Activated naive CD4-positive, alpha-beta T cell treated with Interleukin-2 at 50 U/mL for 16 hours (primary cell): ENCODE results near the gene HOXC6.
"Not testable (repeated sequence)": the region's sequence is repeated elsewhere in the genome, so short reads cannot be mapped to it uniquely, and the experiment has no call there.

Source experiments
- DNase-seq: peaks from one replicate; pipeline ENCODE4 v3.0.0-alpha.2; 2020

The HOXC6 gene

DNA sequence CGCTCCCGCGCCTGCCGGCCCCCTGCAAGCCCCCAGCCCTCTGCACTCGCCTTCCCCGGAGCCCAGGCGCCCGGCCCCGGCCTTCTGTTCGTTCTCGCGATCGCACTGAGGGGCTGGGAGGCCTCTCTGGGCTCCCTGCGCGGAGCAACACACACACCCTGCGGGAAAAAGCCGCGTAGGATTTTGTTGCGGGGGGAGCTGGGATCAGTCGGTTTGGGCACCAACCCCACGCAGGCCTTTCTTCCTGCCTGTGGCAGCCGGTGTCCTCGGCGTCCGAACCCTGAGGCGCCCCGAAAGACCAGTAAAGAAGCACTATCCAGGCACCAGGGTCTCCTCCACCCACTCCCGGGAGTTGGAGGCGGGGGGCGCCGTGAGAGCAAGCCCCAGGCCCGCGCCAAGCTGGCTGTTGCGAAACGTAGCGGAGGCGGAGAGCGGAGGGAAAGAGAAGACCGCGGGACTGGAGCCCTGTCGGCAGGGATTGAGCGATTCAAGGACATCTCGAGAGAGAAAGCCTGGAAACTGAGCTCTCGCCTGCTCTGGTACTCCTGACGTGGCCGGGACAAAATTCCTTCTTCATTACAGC, 2.7 kb downstream of the HOXC6 start:
- DNase-seq = no peak

DNA sequence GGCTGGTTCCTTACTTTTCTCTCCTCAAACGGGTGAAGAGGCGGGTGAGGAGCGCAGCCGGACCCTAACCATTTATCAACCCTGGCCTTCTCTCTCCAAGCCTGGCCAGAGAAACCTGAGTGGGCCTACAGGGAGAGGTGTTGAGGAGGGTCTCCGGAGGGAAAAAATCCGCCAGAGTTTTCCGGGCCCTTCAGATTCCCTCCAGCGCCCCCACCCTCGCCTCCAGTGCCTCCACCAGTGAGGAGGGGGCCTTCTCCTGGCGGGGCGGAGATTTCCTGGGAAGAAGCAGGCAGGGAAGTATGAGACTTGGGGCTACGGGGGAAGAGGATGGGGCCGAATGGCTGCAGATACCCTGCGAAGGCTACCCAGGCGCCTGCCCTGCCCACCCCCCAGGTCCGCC, 3.2 kb downstream of the HOXC6 start:
- no peak for DNase-seq

DNA sequence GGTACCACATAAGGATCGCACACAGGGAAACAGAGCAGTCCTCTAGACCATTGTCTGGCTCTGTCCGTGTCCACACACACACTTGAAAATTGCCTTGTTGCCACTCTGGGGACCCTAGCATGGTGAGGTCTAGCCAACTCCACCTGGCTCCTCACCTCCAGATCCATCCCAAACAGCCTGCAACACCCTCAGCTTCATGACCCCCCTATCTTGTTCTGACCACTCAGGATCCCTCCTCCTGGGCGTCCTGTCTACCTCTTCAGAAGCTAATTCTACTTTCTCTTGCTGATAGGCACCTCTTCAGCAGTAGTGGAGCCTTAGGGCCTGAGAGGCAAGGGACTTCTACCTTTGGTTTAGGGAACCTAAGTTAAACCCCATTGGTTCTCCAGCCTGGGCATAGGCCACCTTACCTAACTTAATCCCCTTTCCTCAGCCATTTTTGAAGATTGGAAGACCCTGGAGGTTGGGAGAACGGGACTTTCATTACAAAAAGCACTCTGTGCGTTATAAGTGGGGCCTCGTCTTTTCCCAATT, 3.9 kb downstream of the HOXC6 start:
- no peak for DNase-seq

DNA sequence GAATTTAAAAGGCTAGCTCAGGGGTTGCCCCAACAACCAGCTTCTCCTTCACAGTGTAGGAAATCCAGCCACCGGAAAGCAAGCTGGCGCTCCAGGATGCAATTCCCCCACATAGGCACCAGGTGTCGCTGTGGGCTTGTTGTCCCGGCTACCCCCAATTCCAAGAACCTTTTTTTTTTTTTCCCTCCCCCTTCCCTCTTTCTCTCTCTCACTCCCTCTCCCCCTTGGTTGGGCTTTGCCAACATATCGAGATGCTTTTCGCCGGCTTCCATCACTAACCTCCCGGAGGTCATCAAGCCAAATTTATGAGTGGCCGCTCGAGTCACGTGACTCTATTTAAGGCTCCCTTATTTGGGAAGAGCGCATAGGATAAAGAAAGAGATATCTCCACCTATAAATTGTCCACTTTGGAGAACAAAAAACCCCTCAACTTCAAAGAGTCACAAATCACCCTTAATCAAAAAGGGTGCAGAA, 4.4 kb downstream of the HOXC6 start, which contains the start of gene HOXC5:
Gene HOXC5, plus strand, starts transcription at position 424 of the 474 bp plus-strand sequence. CDS start 73 bp downstream, outside the sequence.
- DNase-seq = peak; percentile 51

DNA sequence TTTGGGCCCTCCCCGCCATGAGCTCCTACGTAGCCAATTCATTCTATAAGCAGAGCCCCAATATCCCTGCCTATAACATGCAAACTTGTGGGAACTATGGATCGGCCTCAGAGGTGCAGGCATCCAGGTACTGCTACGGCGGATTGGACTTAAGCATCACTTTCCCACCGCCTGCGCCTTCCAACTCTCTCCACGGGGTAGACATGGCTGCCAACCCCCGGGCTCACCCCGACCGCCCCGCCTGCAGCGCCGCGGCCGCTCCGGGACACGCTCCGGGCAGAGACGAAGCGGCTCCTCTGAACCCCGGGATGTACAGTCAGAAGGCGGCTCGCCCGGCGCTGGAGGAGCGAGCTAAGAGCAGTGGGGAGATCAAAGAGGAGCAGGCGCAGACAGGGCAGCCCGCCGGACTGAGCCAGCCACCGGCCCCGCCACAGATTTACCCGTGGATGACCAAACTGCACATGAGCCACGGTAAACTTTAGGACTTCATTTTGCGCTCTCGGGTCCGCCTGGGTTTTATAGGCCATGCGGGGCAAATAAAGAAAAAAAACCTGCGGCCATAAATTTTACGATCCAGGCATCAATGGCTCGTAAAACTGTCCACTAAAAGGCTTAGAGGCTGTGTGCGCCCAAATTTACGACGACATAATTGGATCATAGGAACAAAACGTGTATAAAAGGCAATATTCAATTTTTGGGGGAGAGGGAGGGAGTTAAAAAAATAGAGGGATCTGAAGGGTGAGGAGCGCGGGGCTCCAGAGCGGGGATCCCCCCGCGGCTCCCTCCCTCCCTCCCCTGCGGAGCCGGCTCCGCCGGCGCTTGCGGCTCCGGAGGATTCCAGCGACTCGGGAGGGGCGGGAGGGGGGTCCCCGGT, 5.1 kb downstream of the HOXC6 start:
- no peak for DNase-seq

DNA sequence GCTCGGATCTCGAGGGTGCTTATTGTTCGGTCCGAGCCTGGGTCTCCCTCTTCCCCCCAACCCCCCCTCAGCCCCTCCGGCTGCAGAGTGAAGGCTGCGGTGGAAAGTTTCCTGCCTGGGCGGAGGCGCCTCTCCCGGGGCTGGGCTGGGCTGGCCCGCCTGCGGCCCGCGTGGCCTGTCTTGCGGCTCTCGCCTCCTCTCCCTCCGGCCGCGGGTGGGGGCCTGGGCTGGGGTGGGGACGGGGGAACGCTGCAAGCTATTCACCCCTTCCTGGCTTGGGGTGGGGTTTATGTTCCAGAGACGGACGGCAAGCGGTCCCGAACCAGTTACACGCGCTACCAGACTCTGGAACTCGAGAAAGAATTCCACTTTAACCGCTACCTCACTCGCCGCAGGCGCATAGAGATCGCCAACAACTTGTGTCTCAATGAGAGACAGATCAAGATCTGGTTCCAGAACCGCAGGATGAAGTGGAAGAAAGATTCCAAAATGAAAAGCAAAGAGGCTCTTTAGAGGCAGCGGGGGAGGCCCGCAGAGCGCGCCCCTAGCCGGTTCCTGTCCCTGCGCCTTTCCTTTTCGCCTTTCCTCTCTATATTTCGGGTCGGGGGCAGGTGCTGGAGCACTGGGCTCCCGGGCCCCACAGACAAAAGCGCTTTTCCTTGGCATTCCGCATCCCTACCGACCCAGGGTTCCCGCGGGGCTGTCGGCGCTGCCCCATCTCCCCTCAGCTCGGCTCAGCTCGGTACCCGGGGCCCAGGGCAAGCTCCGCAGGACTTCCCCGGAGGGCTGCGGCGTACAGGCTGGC, 5.9 kb downstream of the HOXC6 start:
- DNase-seq = no peak

DNA sequence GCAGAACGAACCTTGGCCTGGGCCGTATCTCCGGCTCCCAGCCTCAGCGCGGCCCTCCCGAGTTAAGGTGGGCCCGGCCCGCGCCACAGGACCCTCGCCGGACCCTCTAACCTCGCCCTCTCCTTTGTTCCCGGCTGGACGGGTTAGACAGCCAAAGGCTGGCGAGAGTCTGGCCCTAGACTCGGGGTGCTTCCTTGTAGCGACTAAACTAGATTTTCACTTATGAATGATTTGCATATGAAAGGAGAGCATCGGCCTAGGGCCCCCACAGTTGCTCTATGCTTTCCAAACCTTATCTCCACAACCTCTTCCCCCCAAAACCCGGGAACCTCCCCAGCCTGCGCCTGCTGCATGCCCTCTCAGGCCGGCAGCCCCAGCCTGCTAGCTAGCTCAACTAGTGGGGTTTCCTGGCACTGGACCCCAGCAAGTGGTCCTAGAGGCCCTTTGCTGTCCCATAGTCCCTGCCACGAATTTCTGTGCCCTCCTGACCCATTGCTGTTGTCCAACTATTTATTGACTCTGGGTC, 6.6 kb downstream of the HOXC6 start:
- no peak for DNase-seq

DNA sequence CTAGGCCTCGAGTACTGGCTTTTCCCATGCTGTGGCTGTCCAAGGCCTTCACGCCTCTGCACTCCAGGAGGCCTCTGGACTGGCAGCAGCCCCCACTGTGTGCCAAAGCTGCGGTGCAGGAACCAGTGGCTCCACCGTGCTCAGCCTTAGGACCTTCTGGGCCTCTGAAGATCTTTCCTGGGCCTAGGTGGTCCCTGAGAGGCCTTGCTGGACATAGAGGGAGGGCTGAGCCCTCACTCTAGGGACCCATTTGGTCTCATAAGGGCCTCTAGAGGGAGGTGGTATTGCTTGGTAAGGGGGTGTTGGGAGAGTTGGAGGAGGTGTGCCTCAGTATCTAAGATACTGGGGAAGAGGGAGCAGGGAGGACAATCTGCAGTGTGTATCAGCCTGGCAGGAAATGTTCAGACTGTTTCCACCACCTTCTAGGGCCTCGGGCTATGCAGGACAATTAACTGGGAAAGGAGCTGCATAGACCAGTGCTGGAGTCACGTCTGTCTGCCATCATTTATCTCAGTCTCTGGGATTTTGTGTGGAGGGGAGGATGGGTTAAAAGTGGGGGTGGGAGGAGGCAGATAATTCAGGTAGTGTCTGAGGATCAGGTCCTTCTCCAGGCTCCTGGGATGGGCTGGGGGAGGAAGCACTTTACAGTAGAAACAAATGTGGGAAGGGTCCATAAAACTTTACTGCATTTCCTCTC, 7.5 kb downstream of the HOXC6 start:
- no peak for DNase-seq

DNA sequence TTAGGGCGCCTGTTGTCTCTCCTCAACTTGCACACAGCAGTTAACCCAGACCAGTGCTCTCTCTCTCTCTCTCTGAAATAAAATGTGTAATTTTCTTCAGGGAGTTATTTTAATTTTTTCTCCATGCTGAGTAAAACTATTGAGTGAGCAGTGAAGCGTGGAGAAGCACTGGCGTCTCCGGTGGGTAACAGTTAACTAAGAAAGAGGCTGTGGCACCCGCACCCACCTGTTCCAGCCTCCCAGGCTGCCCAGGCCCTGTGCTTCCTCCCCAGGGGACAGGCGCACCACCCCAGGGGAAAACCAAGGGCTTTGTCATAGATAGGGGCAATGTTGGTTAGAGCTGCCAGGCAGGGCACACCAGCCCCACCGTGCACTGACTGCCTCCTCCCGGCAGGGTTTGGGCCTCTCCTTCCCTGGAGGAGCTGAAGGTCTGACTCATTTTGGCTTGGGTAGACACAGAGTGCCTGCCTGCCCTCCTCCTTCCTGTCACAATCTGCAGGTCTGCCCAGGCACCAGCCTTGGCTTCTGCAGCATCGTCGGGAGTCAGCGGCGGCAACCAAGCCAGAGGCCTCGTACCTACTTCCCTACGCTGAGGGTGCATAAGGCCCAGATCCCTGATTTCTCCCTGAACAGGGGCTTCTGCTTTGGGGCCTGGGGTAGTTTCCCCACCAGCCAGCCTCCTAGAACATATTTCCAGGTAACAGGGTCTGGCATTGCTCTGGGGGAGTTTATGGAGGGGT, 8.6 kb downstream of the HOXC6 start:
- DNase-seq = no peak

DNA sequence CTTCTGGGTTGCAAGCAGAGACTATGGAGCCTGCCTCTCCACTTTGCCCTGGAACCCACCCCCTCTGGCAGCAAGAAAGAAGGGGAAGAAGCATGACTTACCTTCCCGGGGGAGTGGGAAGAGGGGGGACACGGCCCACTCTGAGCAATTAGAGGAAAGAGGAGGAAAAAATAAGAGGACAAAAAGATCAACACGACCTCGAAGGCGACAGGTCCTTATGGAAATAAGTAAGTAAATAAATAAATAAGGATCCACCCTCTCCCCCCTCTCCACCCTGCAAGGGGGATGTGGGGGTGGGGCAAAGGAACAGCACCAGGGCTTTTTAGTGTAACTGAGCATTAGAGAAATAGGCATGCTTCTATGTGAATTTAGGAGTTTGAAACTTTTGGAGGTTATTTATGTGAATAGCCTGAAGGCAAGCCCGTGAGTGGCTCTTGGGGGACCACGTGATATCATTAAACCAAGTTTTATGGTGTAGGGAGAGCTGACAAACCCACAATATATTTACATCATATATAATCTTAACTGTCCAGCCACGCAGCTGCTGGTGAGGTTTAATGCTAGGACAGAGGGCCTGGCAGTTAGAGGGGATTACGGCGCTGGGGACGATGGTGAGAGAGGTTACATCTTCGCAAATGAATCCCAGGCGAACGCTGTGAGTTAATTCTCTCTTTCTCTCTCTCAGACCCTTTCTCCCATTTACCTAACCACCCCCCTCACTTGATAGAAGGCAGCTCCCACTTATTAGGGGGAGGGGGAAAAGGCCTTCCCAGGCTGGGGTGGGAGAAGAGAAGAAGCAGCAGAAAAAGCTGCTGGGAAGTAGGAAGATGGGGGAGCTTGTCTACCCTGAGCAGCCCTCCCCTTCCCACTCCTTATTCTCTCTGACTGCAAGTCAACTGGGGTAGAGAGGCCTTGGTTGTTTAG, 9.4 kb downstream of the HOXC6 start:
- DNase-seq = no peak

DNA sequence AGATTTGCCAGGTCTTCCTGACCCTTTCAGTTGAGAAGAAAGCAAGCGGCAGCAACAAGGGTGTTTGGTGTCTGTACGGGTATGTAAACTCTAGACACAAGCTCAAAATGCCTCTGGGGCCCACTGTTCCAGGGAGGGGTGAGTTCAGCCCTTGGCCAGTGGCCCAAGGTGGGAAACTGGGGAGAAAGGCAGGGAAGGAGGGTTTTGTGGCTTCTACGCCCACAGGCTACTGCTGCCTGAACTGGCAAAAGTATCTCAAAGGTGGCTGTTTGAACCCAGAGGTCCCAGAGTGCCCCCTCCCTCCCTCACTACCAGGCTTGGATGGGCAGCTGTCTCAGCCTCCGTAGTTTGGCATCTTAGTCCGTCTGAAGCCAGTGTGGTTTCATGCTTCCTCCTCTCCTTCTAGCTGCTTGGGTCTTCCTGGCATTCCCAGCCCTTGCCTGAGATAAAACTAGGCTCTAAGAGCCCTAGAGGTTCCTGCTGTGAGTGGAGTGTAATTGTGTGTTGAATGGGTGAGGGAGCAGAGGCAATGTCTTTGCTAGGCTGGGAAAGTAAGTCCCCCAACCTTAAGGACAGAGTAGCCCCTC, 10.1 kb downstream of the HOXC6 start:
- DNase-seq = no peak

DNA sequence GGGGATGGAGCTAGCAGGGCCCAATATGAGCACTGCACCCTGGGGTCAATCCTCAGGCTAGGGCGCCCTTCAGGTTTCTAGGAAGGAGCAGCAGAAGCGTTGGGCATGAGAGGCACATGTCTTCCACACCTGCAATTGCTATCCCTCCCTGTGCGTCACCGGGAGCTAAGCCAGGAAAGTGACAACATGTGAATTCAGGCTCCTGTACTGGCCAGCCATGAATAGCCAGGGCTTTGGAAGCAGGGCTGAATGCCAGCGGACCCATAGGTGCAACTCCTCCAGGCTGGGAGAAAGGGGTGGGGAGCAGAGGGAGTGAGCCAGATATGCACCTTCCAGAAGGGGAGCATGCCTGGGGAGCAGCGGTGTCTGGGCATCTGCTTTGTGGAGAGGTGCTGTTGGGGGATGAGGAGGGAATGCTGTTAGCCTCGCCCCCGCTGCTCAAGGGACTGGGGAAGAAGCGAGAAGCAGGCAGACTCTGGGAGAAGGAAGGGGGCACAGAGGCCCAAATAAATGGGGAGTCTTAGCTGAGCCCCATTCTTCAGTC, 10.7 kb downstream of the HOXC6 start:
- DNase-seq = no peak

DNA sequence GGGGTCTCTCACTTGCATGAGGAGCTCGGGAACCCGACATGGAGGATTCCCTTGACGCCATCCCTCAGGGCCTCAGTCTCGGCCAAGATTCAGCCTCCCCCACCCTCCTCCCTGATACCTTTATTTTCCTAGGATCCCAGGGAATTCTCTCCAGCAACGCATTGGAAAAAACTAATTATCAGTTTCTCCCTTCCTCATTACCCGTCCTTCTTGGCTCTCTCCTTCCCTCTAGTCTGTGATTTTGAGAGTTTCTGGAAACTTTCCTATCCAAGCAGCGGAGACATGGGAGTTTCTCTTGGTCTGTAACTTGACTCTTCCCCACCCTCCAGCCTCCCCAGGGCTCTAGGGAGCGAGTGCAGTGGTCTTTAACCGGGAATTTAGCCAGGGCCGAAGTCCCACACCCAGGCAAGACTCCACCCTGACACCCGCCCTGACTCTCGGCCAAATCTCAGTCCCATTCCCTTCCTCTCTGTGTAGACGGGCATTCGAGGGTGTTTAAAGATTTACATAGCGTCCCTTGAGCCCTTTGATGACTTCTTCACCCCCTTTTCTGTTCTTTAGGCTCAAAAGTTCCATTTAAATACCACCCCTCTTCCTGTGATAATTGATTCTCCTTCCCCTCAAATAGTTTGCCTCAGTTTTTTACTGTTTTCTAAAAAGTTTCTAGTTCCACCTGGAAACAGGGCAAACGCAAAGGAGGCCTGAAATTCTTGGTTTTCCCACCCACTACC, 11.3 kb downstream of the HOXC6 start:
- DNase-seq = no peak

DNA sequence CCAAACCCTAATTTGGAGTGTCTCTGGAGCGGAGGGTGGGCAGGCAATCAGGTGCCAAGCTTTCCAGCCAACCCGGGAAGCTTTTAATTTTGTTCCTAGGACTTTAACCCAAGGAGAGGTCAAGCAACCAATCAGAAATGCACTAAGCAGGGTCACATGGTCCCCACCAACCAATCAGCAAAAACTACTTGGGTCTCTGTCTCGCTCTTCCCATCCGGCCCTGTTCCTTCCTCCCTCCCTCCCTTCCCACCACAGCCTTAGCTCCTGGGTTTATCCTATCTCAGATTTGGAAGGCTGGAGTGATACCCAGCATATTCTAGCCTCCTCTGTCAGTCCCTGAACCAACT, 11.9 kb downstream of the HOXC6 start:
- DNase-seq = no peak

DNA sequence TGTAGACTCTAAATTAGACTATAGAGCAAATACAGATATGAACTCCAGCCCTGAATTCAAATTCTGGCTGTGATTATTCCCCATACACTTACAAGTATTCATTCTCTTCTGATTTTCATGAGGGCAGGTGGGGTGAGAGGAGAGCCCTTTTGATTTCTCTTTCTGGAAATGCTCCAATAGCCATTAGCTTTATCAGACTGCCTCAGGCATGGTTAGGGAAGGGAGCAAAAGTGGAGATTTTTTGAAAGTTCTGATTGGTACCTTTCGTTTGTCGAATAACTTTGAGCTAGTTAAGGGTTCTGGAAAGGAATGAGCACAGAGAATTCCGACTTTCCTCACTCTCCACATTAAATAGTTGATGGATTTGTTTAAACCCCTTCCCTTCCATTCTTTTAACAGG, 12.4 kb downstream of the HOXC6 start:
- DNase-seq = no peak

DNA sequence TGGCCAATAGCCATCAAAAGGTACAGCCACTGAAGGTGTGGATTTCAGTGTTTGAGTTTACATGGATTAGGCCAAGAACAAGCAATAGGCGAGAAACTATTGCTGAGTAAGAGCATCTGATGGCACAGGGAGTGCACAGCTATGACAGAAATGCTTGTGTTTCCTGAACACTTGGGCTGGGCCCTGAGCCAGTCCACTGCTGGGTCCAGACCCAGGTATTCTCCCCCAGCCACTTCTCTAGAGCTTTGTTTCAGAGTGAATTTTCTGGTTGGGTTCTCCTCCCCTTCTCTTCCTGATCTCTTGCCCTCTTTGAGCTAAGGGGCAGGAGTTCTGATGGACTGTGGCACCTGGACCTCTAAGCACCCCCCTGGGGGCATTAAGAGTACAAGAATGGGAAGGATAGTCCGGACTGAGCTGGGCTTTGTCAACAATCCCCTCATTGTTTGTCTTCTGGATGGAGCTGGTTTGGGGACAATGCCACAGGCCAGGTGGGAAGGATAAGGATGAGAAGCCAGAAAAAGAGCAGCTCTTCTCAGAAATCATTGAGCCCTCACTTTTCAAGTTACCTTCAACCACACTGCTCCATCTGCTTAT, 13.0 kb downstream of the HOXC6 start:
- no peak for DNase-seq

DNA sequence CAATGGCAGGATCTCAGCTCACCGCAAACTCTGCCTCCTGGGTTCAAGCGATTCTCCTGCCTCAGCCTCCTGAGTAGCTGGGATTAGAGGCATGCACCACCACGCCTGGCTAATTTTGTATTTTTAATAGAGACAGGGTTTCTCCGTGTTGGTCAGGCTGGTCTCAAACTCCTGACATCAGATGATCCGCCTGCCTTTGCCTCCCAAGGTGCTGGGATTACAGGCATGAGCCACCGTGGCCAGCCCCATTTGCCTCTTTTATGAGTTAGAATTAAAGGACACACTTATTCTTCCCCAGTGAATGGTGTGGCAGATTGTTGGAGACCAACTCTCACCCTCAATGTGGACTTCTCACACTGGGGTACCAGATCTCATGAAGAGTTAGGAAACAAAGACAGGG, 13.8 kb downstream of the HOXC6 start:
- not testable (repeated sequence) for DNase-seq

DNA sequence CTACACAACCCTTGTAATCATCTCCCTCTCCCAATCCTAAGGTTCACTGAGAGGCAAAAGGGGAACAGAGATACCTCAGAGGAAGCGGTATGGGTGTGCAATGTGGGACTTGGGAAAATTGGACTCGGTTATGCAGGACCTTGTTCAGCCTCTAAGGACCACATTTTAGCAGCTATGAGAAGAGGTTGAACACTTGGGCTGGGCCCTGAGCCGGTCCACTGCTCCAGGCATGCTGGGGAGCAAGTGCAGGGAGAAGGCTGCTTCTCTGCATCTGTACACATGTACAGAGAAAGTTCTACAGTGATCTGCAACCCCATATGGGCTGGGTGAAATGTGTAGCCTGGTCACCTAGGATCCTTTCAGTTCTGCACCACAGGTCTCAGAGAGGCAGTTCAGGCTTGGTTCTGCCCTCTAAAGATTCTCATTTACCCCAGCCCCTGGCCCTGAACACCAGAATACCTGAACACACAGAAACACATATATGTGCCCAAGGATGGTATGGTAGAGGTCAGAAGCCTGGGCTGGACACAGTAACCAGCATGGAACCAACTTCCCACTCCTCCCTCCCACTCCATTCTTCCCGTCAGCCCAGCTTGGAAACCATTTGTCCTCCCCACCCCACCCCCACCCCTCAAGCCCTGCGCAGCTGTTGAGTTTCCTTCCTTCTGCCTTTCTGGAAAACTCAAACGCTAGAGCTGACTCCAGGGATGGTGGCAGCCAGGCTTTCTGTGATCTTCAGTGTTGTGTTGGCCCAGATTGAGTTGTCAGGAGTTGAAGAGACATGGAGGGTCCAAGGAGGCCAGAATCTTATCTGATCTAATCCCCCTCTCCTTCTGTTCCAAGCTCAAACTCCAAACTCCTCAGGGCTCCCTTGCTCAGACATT, 15.0 kb downstream of the HOXC6 start:
- no peak for DNase-seq
